Parathyroid adenoma (tissue), 2 donors: ENCODE results near the gene INPP5A.

ENCODE experiments used
- H2AFZ ChIP-seq: fragments of 300-600 bp; sonication (generic); one replicate; pipeline ENCODE4 v1.7.0; 2017; ENCODE audit warnings: antibody characterized with exemption, mild to moderate bottlenecking
- H3K27ac ChIP-seq: fragments of 300-600 bp; sonication (generic); one replicate; pipeline ENCODE4 v1.7.0; 2017
- H3K27me3 ChIP-seq: fragments of 300-600 bp; sonication (generic); one replicate; pipeline ENCODE4 v1.7.0; 2017; ENCODE audit warnings: low read length; ENCODE audit not compliant: control insufficient read depth, insufficient read depth
- H3K36me3 ChIP-seq: fragments of 300-600 bp; sonication (generic); one replicate; pipeline ENCODE4 v1.7.0; 2017; ENCODE audit warnings: low read length; ENCODE audit not compliant: control insufficient read depth, insufficient read depth
- H3K4me1 ChIP-seq: fragments of 300-600 bp; sonication (generic); one replicate; pipeline ENCODE4 v1.7.0; 2017; ENCODE audit warnings: control low read depth
- H3K4me2 ChIP-seq: fragments of 300-600 bp; sonication (generic); one replicate; pipeline ENCODE4 v1.7.0; 2017; ENCODE audit warnings: low read length
- H3K4me3 ChIP-seq: fragments of 300-600 bp; sonication (generic); one replicate; pipeline ENCODE4 v1.7.0; 2017; ENCODE audit warnings: low read depth, low read length
- H3K79me2 ChIP-seq: fragments of 300-600 bp; sonication (generic); one replicate; pipeline ENCODE4 v1.7.0; 2017; ENCODE audit warnings: control low read depth
- H3K9ac ChIP-seq: fragments of 300-600 bp; sonication (generic); one replicate; pipeline ENCODE4 v1.7.0; 2017; ENCODE audit warnings: mild to moderate bottlenecking
- H3K9me3 ChIP-seq: fragments of 300-600 bp; sonication (generic); one replicate; pipeline ENCODE4 v1.7.0; 2017; ENCODE audit warnings: low read length; ENCODE audit not compliant: control insufficient read depth
- CTCF ChIP-seq: fragments of 300-600 bp; sonication (generic); IDR thresholded peaks from one replicate; pipeline ENCODE4 v1.7.0; 2017; ENCODE audit warnings: antibody characterized with exemption, mild to moderate bottlenecking
- donor health status: primary hyperparathyroidism.

INPP5A gene

GRCh38 chr10:132639470-132639869, 101.9 kb downstream of the INPP5A start:
- no peak overlapping the region for H3K4me3 ChIP-seq
- no peak overlapping the region for H3K9ac ChIP-seq
- H3K4me1 ChIP-seq, result peaks cover 4% of the 10 kb centered on the region
- no peaks in the 10 kb centered on the region for H3K36me3 ChIP-seq
- TF ChIP-seq CTCF, result no peak
- no peak overlapping the region for H2AFZ ChIP-seq
- H3K27me3 ChIP-seq, result no peaks in the 10 kb centered on the region
- H3K4me2 ChIP-seq, result no peak overlapping the region
- no peak overlapping the region for H3K27ac ChIP-seq
- no peaks in the 10 kb centered on the region for H3K9me3 ChIP-seq
- peaks cover 38% of the 10 kb centered on the region for H3K79me2 ChIP-seq

GRCh38 chr10:132640326-132641125, 102.9 kb downstream of the INPP5A start:
- H3K4me1 ChIP-seq, result peaks cover 4% of the 10 kb centered on the region
- peaks cover 38% of the 10 kb centered on the region for H3K79me2 ChIP-seq
- no peak overlapping the region for H3K27ac ChIP-seq
- no peak overlapping the region for H3K4me3 ChIP-seq
- no peak overlapping the region for H2AFZ ChIP-seq
- no peaks in the 10 kb centered on the region for H3K27me3 ChIP-seq
- no peaks in the 10 kb centered on the region for H3K36me3 ChIP-seq
- TF ChIP-seq CTCF, result no peak
- H3K4me2 ChIP-seq, result no peak overlapping the region
- no peak overlapping the region for H3K9ac ChIP-seq
- H3K9me3 ChIP-seq, result no peaks in the 10 kb centered on the region

GRCh38 chr10:132641401-132641800, 103.8 kb downstream of the INPP5A start:
- H3K36me3 ChIP-seq, result no peaks in the 10 kb centered on the region
- no peak for TF ChIP-seq CTCF
- no peaks in the 10 kb centered on the region for H3K9me3 ChIP-seq
- no peaks in the 10 kb centered on the region for H3K27me3 ChIP-seq
- H3K79me2 ChIP-seq, result peaks cover 42% of the 10 kb centered on the region
- no peak overlapping the region for H3K27ac ChIP-seq
- peaks cover 4% of the 10 kb centered on the region for H3K4me1 ChIP-seq
- no peak overlapping the region for H3K4me2 ChIP-seq
- no peak overlapping the region for H2AFZ ChIP-seq
- H3K9ac ChIP-seq, result no peak overlapping the region
- no peak overlapping the region for H3K4me3 ChIP-seq

GRCh38 chr10:132641966-132642731, 104.6 kb downstream of the INPP5A start:
- H3K27me3 ChIP-seq, result no peaks in the 10 kb centered on the region
- no peaks in the 10 kb centered on the region for H3K9me3 ChIP-seq
- peaks cover 4% of the 10 kb centered on the region for H3K4me1 ChIP-seq
- peaks cover 42% of the 10 kb centered on the region for H3K79me2 ChIP-seq
- H3K4me2 ChIP-seq, result no peak overlapping the region
- no peaks in the 10 kb centered on the region for H3K36me3 ChIP-seq
- no peak overlapping the region for H3K27ac ChIP-seq
- no peak overlapping the region for H3K4me3 ChIP-seq
- no peak for TF ChIP-seq CTCF
- no peak overlapping the region for H3K9ac ChIP-seq
- no peak overlapping the region for H2AFZ ChIP-seq
